Gastrocnemius medialis (tissue), 4 donors: ENCODE data around the gene KCNJ9. TPM values are rescaled to one million over a fixed set of nuclear protein-coding genes. Genes with fewer than 3 reads are reported as not detected.
A peak's percentile ranks its signal among the peaks of the same experiment; 100 is the strongest.

Source experiments
- ATAC-seq, 2 donors: fragments of 150-250 bp; one replicate each; pipeline ENCODE4 v1.9.1; 2016
- DNase-seq, 2 donors: peaks; one replicate each; pipeline ENCODE4 v3.0.0-alpha.2; 2019
- H3K27ac ChIP-seq, 4 donors: fragments of 200-600 bp; sonication (generic); 1 replicate in 1 of 4; 2 replicates in 3 of 4; pipeline ENCODE4 v1.5.1; 2016 to 2018; ENCODE audit warnings: mild to moderate bottlenecking in 2 of 4, moderate library complexity in 1 of 4
- H3K27me3 ChIP-seq, 3 donors: fragments of 200-600 bp; sonication (generic) in 2 of 3; 1 replicate in 1 of 3; 2 replicates in 2 of 3; pipeline versions ENCODE4 v1.5.1 to v1.6.0; 2016 to 2019; ENCODE audit warnings: mild to moderate bottlenecking in 1 of 3, moderate library complexity in 1 of 3
- H3K36me3 ChIP-seq, 2 donors: fragments of 200-600 bp; sonication (generic) in 1 of 2; one replicate each; pipeline ENCODE4 v1.5.1; 2017 to 2018
- H3K4me1 ChIP-seq, 2 donors: fragments of 200-600 bp; sonication (generic) in 1 of 2; one replicate each; pipeline ENCODE4 v1.5.1; 2016 to 2017; ENCODE audit warnings: mild to moderate bottlenecking in 2 of 2
- H3K4me3 ChIP-seq, 4 donors: fragments of 200-600 bp; sonication (generic) in 3 of 4; 1 replicate in 1 of 4; 2 replicates in 3 of 4; pipeline ENCODE4 v1.5.1; 2016 to 2019; ENCODE audit warnings: mild to moderate bottlenecking in 2 of 4
- H3K9me3 ChIP-seq, 3 donors: fragments of 200-600 bp; sonication (generic) in 2 of 3; 1 replicate in 1 of 3; 2 replicates in 2 of 3; pipeline ENCODE4 v1.5.1; 2016 to 2019
- CTCF ChIP-seq, 5 experiments: fragments of 450-650 bp in 3 of 5; fragments of 200-600 bp in 2 of 5; sonication (generic) in 2 of 5; IDR thresholded peaks in 4 of 5; conservative IDR thresholded peaks in 1 of 5; 1 replicate in 4 of 5; 2 replicates in 1 of 5; pipeline ENCODE4 v1.5.1; 2016 to 2019; ENCODE audit warnings: antibody characterized with exemption in 5 of 5, mild to moderate bottlenecking in 3 of 5, moderate library complexity in 3 of 5
- POLR2A ChIP-seq, 2 donors: fragments of 450-650 bp; IDR thresholded peaks; one replicate each; pipeline ENCODE4 v1.6.1; 2017; ENCODE audit warnings: antibody characterized with exemption in 2 of 2, mild to moderate bottlenecking in 2 of 2, moderate library complexity in 2 of 2
- in situ Hi-C, 4 donors: fragments of 200-750 bp; cut with MboI; loops; one replicate each; pipeline versions ENCODE4 v1.15.0 to v1.8.0; 2017; ENCODE audit warnings: low sequenced_read_pairs in 4 of 4
- intact Hi-C: fragments of 100-400 bp; cut with DNase I; formaldehyde crosslinking; loops from one replicate; pipeline ENCODE4 v1.15.1; 2023; ENCODE audit warnings: low total_unique reads
- total RNA-seq, 4 donors: library from RNA; depleted of rRNA; stranded (reverse); fragments of >200 nt; gene quantifications; one replicate each; pipeline versions ENCODE4 v1.1.0 to v1.2.3, GENCODE V29; 2016

The KCNJ9 gene
- total RNA-seq, 4 donors from 2014 or later: not detected

- in situ Hi-C loops (loop anchor here in 2 of 4 donors (5.0 to 10.0 kb wide), 4 partner anchors 84 to 154 kb away; partner anchors contain the start of gene CASQ1 (in 1 of the 2)), intact Hi-C loops (loop anchor here (1.0 to 5.0 kb wide), 5 partner anchors 46 to 151 kb away; partner anchors contain the start of gene PEA15)
- Histone ChIP-seq H3K9me3 (no peaks in the 10 kb centered on the region), H3K4me1 (peaks cover 47% of the 10 kb centered on the region in 2 donors), H3K36me3 (no peaks in the 10 kb centered on the region), H3K27ac (peak overlapping the region; percentile 88 to 96 (median 92)), H3K4me3 (peak overlapping the region in 1 of 4 donors; percentile 15), H3K27me3 (no peaks in the 10 kb centered on the region)
- TF ChIP-seq POLR2A (IDR thresholded peaks at IDR 0.05) (peak in 1 of 2 donors; percentile 43), CTCF (IDR thresholded peaks at IDR 0.05 in 4 of 5, conservative IDR thresholded peaks at IDR 0.05 in 1 of 5) (peak; percentile 95 to 99 (median 99))
- DNase-seq (peak; percentile 86 to 91), ATAC-seq (peak; percentile 63 to 67)
Measured at GRCh38 chr1:160101037-160101716, 19.8 kb downstream of the KCNJ9 start.

GRCh38 chr1:160101717-160102522 is 20.6 kb downstream of the KCNJ9 start:
- in situ Hi-C loops (loop anchor here in 2 of 4 donors (5.0 to 10.0 kb wide), 4 partner anchors 83 to 153 kb away; partner anchors contain the start of gene CASQ1 (in 1 of the 2)), intact Hi-C loops (loop anchor here (1.0 to 5.0 kb wide), 5 partner anchors 45 to 150 kb away; partner anchors contain the start of gene PEA15)
- peaks cover 41 to 45% of the 10 kb centered on the region in 2 donors for H3K4me1 ChIP-seq
- peak; percentile 31 to 48 for ATAC-seq
- TF ChIP-seq POLR2A (IDR thresholded peaks at IDR 0.05) (peak in 1 of 2 donors; percentile 26), CTCF (IDR thresholded peaks at IDR 0.05 in 4 of 5, conservative IDR thresholded peaks at IDR 0.05 in 1 of 5) (no peak)
- no peak overlapping the region for H3K4me3 ChIP-seq
- DNase-seq: no peak
- no peaks in the 10 kb centered on the region for H3K9me3 ChIP-seq
- no peaks in the 10 kb centered on the region for H3K27me3 ChIP-seq
- peak overlapping the region; percentile 88 to 96 (median 92) for H3K27ac ChIP-seq
- H3K36me3 ChIP-seq: no peaks in the 10 kb centered on the region

- no peak overlapping the region for H3K4me3 ChIP-seq
- in situ Hi-C loops: loop anchor here in 2 of 4 donors (5.0 to 10.0 kb wide), 4 partner anchors 81 to 151 kb away; partner anchors contain the start of gene CASQ1 (in 1 of the 2)
- H3K27me3 ChIP-seq: no peaks in the 10 kb centered on the region
- ATAC-seq (no peak), DNase-seq (no peak)
- no peaks in the 10 kb centered on the region for H3K36me3 ChIP-seq
- intact Hi-C loops: loop anchor here (5.0 kb wide), 2 partner anchors 58 to 103 kb away; partner anchors contain the start of gene PEA15
- H3K27ac ChIP-seq: peak overlapping the region in 3 of 4 donors; percentile 1 to 10 (median 2)
- no peaks in the 10 kb centered on the region for H3K9me3 ChIP-seq
- TF ChIP-seq CTCF (IDR thresholded peaks at IDR 0.05 in 4 of 5, conservative IDR thresholded peaks at IDR 0.05 in 1 of 5) (no peak), POLR2A (IDR thresholded peaks at IDR 0.05) (no peak)
- H3K4me1 ChIP-seq: peaks cover 29 to 34% of the 10 kb centered on the region in 2 donors
Measured at GRCh38 chr1:160103658-160104408, 22.5 kb downstream of the KCNJ9 start.

DNA sequence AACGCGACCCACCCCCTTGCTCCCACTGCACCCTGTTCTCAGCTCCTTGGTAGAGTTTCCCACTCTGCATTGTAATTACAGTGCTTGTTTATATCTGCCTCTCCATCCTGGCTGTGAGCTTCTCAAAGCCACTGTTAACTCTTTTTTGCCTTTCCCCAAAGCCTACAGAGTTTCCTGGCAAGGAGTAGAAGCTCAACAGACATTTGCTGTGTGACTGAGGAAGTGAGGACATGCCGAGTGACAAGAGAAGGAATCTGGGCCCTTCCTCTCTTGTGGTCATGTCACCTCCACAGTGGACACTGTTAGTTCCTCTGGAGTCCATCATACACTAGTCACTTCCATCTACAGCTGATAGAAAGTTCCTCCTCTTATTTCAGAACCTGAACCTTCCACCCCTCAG is 23.1 kb downstream of the KCNJ9 start:
- Histone ChIP-seq H3K27ac (peak overlapping the region in 1 of 4 donors; percentile 10), H3K4me3 (no peak overlapping the region), H3K36me3 (no peaks in the 10 kb centered on the region), H3K9me3 (no peaks in the 10 kb centered on the region), H3K4me1 (peaks cover 31 to 33% of the 10 kb centered on the region in 2 donors), H3K27me3 (no peaks in the 10 kb centered on the region)
- no peak for TF ChIP-seq CTCF (IDR thresholded peaks at IDR 0.05 in 4 of 5, conservative IDR thresholded peaks at IDR 0.05 in 1 of 5)
- no peak for TF ChIP-seq POLR2A (IDR thresholded peaks at IDR 0.05)
- intact Hi-C loops (loop anchor here (5.0 kb wide), 2 partner anchors 58 to 103 kb away; partner anchors contain the start of gene PEA15), in situ Hi-C loops (loop anchor here in 2 of 4 donors (5.0 to 10.0 kb wide), 4 partner anchors 80 to 150 kb away; partner anchors contain the start of gene CASQ1 (in 1 of the 2))
- DNase-seq: no peak
- no peak for ATAC-seq
